Right atrium auricular region (tissue), 2 donors: ENCODE data around the gene COL9A3. TPM values are rescaled to one million over a fixed set of nuclear protein-coding genes. Genes with fewer than 3 reads are reported as not detected.

ENCODE experiments used
- DNase-seq: peaks from one replicate; pipeline ENCODE4 v3.0.0-alpha.2; 2019; ENCODE audit warnings: low spot score
- H3K27ac ChIP-seq, 2 donors: fragments of 200-600 bp; sonication (generic); 1 replicate in 1 of 2; 2 replicates in 1 of 2; pipeline ENCODE4 v1.5.1; 2016 to 2019
- H3K27me3 ChIP-seq, 2 donors: fragments of 200-600 bp; sonication (generic); one replicate each; pipeline versions ENCODE4 v1.5.1 to v1.6.0; 2017 to 2019
- H3K36me3 ChIP-seq: fragments of 200-600 bp; sonication (generic); one replicate; pipeline ENCODE4 v1.5.1; 2016
- H3K4me1 ChIP-seq, 2 donors: fragments of 200-600 bp; sonication (generic); one replicate each; pipeline versions ENCODE4 v1.5.1 to v1.6.0; 2017 to 2019
- H3K4me3 ChIP-seq, 2 donors: fragments of 200-600 bp; sonication (generic); 1 replicate in 1 of 2; 2 replicates in 1 of 2; pipeline ENCODE4 v1.5.1; 2017 to 2019; ENCODE audit warnings: mild to moderate bottlenecking in 1 of 2, moderate library complexity in 1 of 2
- H3K9me3 ChIP-seq, 2 donors: fragments of 200-600 bp; sonication (generic); one replicate each; pipeline ENCODE4 v1.5.1; 2019
- CTCF ChIP-seq, 2 donors: fragments of 200-600 bp; sonication (generic); IDR thresholded peaks; one replicate each; pipeline ENCODE4 v1.5.1; 2019; ENCODE audit warnings: antibody characterized with exemption in 2 of 2
- total RNA-seq, 2 donors: library from RNA; depleted of rRNA; stranded (reverse); fragments of >200 nt; gene quantifications; one replicate each; pipeline ENCODE4 v1.1.0, GENCODE V29; 2016

The COL9A3 gene
- total RNA-seq, 2 donors from 2014 or later, result 4.2 to 5.7 TPM

- Histone ChIP-seq H3K4me3 (no peak overlapping the region), H3K27ac (peak overlapping the region; percentile 47 to 66), H3K36me3 (peaks cover 15% of the 10 kb centered on the region), H3K9me3 (no peaks in the 10 kb centered on the region), H3K27me3 (no peaks in the 10 kb centered on the region), H3K4me1 (peaks cover 0 to 59% of the 10 kb centered on the region in 2 donors)
- no peak for DNase-seq
- no peak for TF ChIP-seq CTCF (IDR thresholded peaks at IDR 0.05)
These were observed 15.4 kb upstream of the COL9A3 start for GRCh38 chr20:62801284-62802010.

GRCh38 chr20:62802026-62802712 lies 14.7 kb upstream of the COL9A3 start:
- no peaks in the 10 kb centered on the region for H3K9me3 ChIP-seq
- no peak for TF ChIP-seq CTCF (IDR thresholded peaks at IDR 0.05)
- DNase-seq, result no peak
- peaks cover 0 to 63% of the 10 kb centered on the region in 2 donors for H3K4me1 ChIP-seq
- no peaks in the 10 kb centered on the region for H3K27me3 ChIP-seq
- no peak overlapping the region for H3K4me3 ChIP-seq
- H3K27ac ChIP-seq, result peak overlapping the region; percentile 17 to 66
- H3K36me3 ChIP-seq, result peaks cover 15% of the 10 kb centered on the region

GRCh38 chr20:62804021-62804626 lies 12.7 kb upstream of the COL9A3 start:
- no peaks in the 10 kb centered on the region for H3K27me3 ChIP-seq
- no peak for TF ChIP-seq CTCF (IDR thresholded peaks at IDR 0.05)
- peak overlapping the region; percentile 84 to 89 for H3K27ac ChIP-seq
- H3K4me3 ChIP-seq, result peak overlapping the region; percentile 93 to 97
- no peaks in the 10 kb centered on the region for H3K9me3 ChIP-seq
- peaks cover 21% of the 10 kb centered on the region for H3K36me3 ChIP-seq
- DNase-seq, result no peak
- peaks cover 0 to 61% of the 10 kb centered on the region in 2 donors for H3K4me1 ChIP-seq

GRCh38 chr20:62804627-62805154 lies 12.2 kb upstream of the COL9A3 start, which contains the start of gene OGFR:
OGFR (plus strand) TSS chr20:62804835; CDS start chr20:62804860, 25 bp downstream.
- peaks cover 0 to 61% of the 10 kb centered on the region in 2 donors for H3K4me1 ChIP-seq
- DNase-seq, result no peak

More at GRCh38 chr20:62804627-62805154, 12.2 kb upstream of the COL9A3 start, which contains the start of gene OGFR:
- TF ChIP-seq CTCF (IDR thresholded peaks at IDR 0.05), result no peak
- Histone ChIP-seq H3K27me3 (no peaks in the 10 kb centered on the region), H3K9me3 (no peaks in the 10 kb centered on the region), H3K36me3 (peaks cover 21% of the 10 kb centered on the region), H3K27ac (peak within 1 kb of the TSS; percentile 84 to 89), H3K4me3 (peak within 1 kb of the TSS; percentile 93 to 97)
